HG02759 (cell line): ENCODE results near the gene SYT7.

Source experiments
- ATAC-seq: cut with Tn5 transposase; IDR thresholded peaks from one replicate; pipeline ENCODE4 v1.9.1; 2021; ENCODE audit warnings: mild to moderate bottlenecking, moderate library complexity; ENCODE audit not compliant: unreplicated experiment

The SYT7 gene

GRCh38 chr11:61539831-61540357, 41.0 kb downstream of the SYT7 start:
- ATAC-seq, result no peak

- no peak for ATAC-seq
These were observed 41.9 kb downstream of the SYT7 start for GRCh38 chr11:61539006-61539405.

GRCh38 chr11:61538636-61538961, 42.3 kb downstream of the SYT7 start:
- ATAC-seq, result no peak

GRCh38 chr11:61537326-61537725, 43.5 kb downstream of the SYT7 start:
- ATAC-seq, result no peak

- ATAC-seq, result no peak
These were observed 44.1 kb downstream of the SYT7 start for GRCh38 chr11:61536676-61537270.

GRCh38 chr11:61535998-61536675, 44.7 kb downstream of the SYT7 start:
- no peak for ATAC-seq

- ATAC-seq, result no peak
These were observed 45.7 kb downstream of the SYT7 start for GRCh38 chr11:61534933-61535839.

- ATAC-seq, result no peak
These were observed 46.6 kb downstream of the SYT7 start for GRCh38 chr11:61534025-61534932.

- no peak for ATAC-seq
These were observed 47.5 kb downstream of the SYT7 start for GRCh38 chr11:61533401-61533800.

GRCh38 chr11:61533039-61533375, 47.9 kb downstream of the SYT7 start:
- no peak for ATAC-seq

GRCh38 chr11:61532134-61533038, 48.5 kb downstream of the SYT7 start:
- no peak for ATAC-seq

- ATAC-seq, result no peak
These were observed 49.8 kb downstream of the SYT7 start for GRCh38 chr11:61531044-61531443.

- no peak for ATAC-seq
These were observed 51.2 kb downstream of the SYT7 start for GRCh38 chr11:61529537-61530225.

GRCh38 chr11:61528114-61528513, 52.8 kb downstream of the SYT7 start:
- ATAC-seq, result no peak

- ATAC-seq, result no peak
These were observed 53.7 kb downstream of the SYT7 start for GRCh38 chr11:61526956-61527731.

- no peak for ATAC-seq
These were observed 54.6 kb downstream of the SYT7 start for GRCh38 chr11:61526229-61526628.

GRCh38 chr11:61524963-61525587, 55.8 kb downstream of the SYT7 start:
- no peak for ATAC-seq

- no peak for ATAC-seq
These were observed 56.4 kb downstream of the SYT7 start for GRCh38 chr11:61524446-61524845.
